Smooth muscle cell (in vitro differentiated cells): Measurements from ENCODE around the gene IMMP2L. TPM values are rescaled to one million over a fixed set of nuclear protein-coding genes. Genes with fewer than 3 reads are reported as not detected.

ENCODE experiments used
- DNase-seq: peaks from one replicate; lab custom pipeline; 2025; ENCODE audit not compliant: unreplicated experiment; lab: John Stamatoyannopoulos, UW
- H2AFZ ChIP-seq: fragments of 200-600 bp; sonication (generic); 2 replicates; pipeline ENCODE4 v1.6.0; 2016; ENCODE audit warnings: antibody characterized with exemption, low read depth, mild to moderate bottlenecking
- H3F3A ChIP-seq: fragments of 200-600 bp; sonication (generic); 2 replicates; pipeline ENCODE4 v1.6.0; 2017; ENCODE audit warnings: antibody characterized with exemption, low read depth
- H3K27ac ChIP-seq: fragments of 200-600 bp; sonication (generic); 2 replicates; pipeline ENCODE4 v1.5.1; 2016; ENCODE audit warnings: low read depth, mild to moderate bottlenecking
- H3K27me3 ChIP-seq: fragments of 200-600 bp; sonication (generic); 2 replicates; pipeline ENCODE4 v1.6.1; 2016; ENCODE audit warnings: low read depth, mild to moderate bottlenecking
- H3K36me3 ChIP-seq: fragments of 200-600 bp; sonication (generic); 2 replicates; pipeline ENCODE4 v1.5.1; 2016; ENCODE audit warnings: low read depth
- H3K4me1 ChIP-seq: fragments of 200-600 bp; sonication (generic); 2 replicates; pipeline ENCODE4 v1.5.1; 2016; ENCODE audit warnings: low read depth
- H3K4me2 ChIP-seq: fragments of 200-600 bp; sonication (generic); 2 replicates; pipeline ENCODE4 v1.6.0; 2016; ENCODE audit warnings: mild to moderate bottlenecking
- H3K4me3 ChIP-seq: fragments of 200-600 bp; sonication (generic); 2 replicates; pipeline ENCODE4 v1.5.1; 2016; ENCODE audit warnings: mild to moderate bottlenecking
- H3K79me2 ChIP-seq: fragments of 200-600 bp; sonication (generic); 2 replicates; pipeline ENCODE4 v1.6.0; 2016; ENCODE audit warnings: low read depth, mild to moderate bottlenecking
- H3K9ac ChIP-seq: fragments of 200-600 bp; sonication (generic); 2 replicates; pipeline ENCODE4 v1.6.0; 2016; ENCODE audit warnings: low read depth
- H3K9me3 ChIP-seq: fragments of 200-600 bp; sonication (generic); replicated peaks from 2 replicates; pipeline ENCODE4 v1.5.1; 2016; ENCODE audit warnings: low read depth
- H4K20me1 ChIP-seq: fragments of 200-600 bp; sonication (generic); 2 replicates; pipeline ENCODE4 v1.6.0; 2016; ENCODE audit warnings: low read depth
- CTCF ChIP-seq: fragments of 200-600 bp; sonication (generic); IDR thresholded peaks from 2 replicates; pipeline ENCODE4 v1.5.1; 2017; ENCODE audit warnings: borderline replicate concordance, mild to moderate bottlenecking, antibody characterized with exemption; ENCODE audit not compliant: insufficient read depth, poor library complexity, severe bottlenecking
- WGBS: methylation state at CpG from one replicate; pipeline ENCODE4 v1.1.7; 2016; ENCODE audit warnings: low lambda C conversion rate; 5-methylcytosine and 5-hydroxymethylcytosine counted together
- polyA plus RNA-seq: library from polyadenylated mRNA; unstranded; fragments of >200 nt; fragmentation: Nextera tagmentation; extraction: Ambion mirVana; gene quantifications from 2 replicates; pipeline ENCODE4 v1.2.1, GENCODE V29; 2016
- total RNA-seq: library from RNA; depleted of rRNA; stranded (reverse); fragments of >200 nt; gene quantifications from 2 replicates; pipeline ENCODE4 v1.2.3, GENCODE V29; 2014

IMMP2L gene
- total and polyA plus RNA-seq, 2 experiments from 2014 or later, result 10.9 to 11.1 TPM

- H3K4me3 ChIP-seq, result no peak overlapping the region
- WGBS, result 18% methylated on average over 1 of the region's 1 CpG
- H3K27ac ChIP-seq, result no peak overlapping the region
- TF ChIP-seq CTCF, result no peak
- H3K9ac ChIP-seq, result no peak overlapping the region
- H2AFZ ChIP-seq, result no peak overlapping the region
- DNase-seq, result no peak
- no peaks in the 10 kb centered on the region for H3K79me2 ChIP-seq
- H4K20me1 ChIP-seq, result no peaks in the 10 kb centered on the region
- no peaks in the 10 kb centered on the region for H3K27me3 ChIP-seq
- no peaks in the 10 kb centered on the region for H3K9me3 ChIP-seq
- H3K36me3 ChIP-seq, result no peaks in the 10 kb centered on the region
- no peaks in the 10 kb centered on the region for H3F3A ChIP-seq
- peaks cover 5% of the 10 kb centered on the region for H3K4me1 ChIP-seq
- H3K4me2 ChIP-seq, result no peak overlapping the region
Observed at GRCh38 chr7:110877016-110877415, 685.3 kb downstream of the IMMP2L start.

GRCh38 chr7:110875346-110875745, 686.9 kb downstream of the IMMP2L start:
- Histone ChIP-seq H3K4me2 (no peak overlapping the region), H3K36me3 (no peaks in the 10 kb centered on the region), H3K9me3 (no peaks in the 10 kb centered on the region), H3K27ac (no peak overlapping the region), H3K79me2 (no peaks in the 10 kb centered on the region), H2AFZ (no peak overlapping the region), H3F3A (no peaks in the 10 kb centered on the region), H4K20me1 (no peaks in the 10 kb centered on the region), H3K4me3 (no peak overlapping the region), H3K27me3 (no peaks in the 10 kb centered on the region), H3K4me1 (peaks cover 5% of the 10 kb centered on the region), H3K9ac (no peak overlapping the region)
- WGBS, result 69% methylated on average over 1 of the region's 1 CpG
- TF ChIP-seq CTCF, result no peak
- no peak for DNase-seq

GRCh38 chr7:110871856-110872255, 690.4 kb downstream of the IMMP2L start:
- no peaks in the 10 kb centered on the region for H4K20me1 ChIP-seq
- 61% methylated on average over 1 of the region's 1 CpG for WGBS
- no peak overlapping the region for H3K4me2 ChIP-seq
- no peak overlapping the region for H3K4me3 ChIP-seq
- no peak overlapping the region for H2AFZ ChIP-seq
- H3K36me3 ChIP-seq, result no peaks in the 10 kb centered on the region
- no peaks in the 10 kb centered on the region for H3F3A ChIP-seq
- H3K4me1 ChIP-seq, result peaks cover 5% of the 10 kb centered on the region
- DNase-seq, result no peak
- H3K79me2 ChIP-seq, result no peaks in the 10 kb centered on the region
- H3K9ac ChIP-seq, result no peak overlapping the region
- H3K27me3 ChIP-seq, result no peaks in the 10 kb centered on the region
- H3K27ac ChIP-seq, result no peak overlapping the region
- TF ChIP-seq CTCF, result no peak
- H3K9me3 ChIP-seq, result no peaks in the 10 kb centered on the region

- H2AFZ ChIP-seq, result no peak overlapping the region
- TF ChIP-seq CTCF, result no peak
- WGBS, result 74% methylated on average over 6 of the region's 6 CpGs
- H3K9me3 ChIP-seq, result no peaks in the 10 kb centered on the region
- H3K9ac ChIP-seq, result no peak overlapping the region
- no peaks in the 10 kb centered on the region for H3K36me3 ChIP-seq
- H3K4me1 ChIP-seq, result peaks cover 5% of the 10 kb centered on the region
- no peaks in the 10 kb centered on the region for H3K27me3 ChIP-seq
- no peak overlapping the region for H3K4me3 ChIP-seq
- H4K20me1 ChIP-seq, result no peaks in the 10 kb centered on the region
- H3K4me2 ChIP-seq, result no peak overlapping the region
- DNase-seq, result no peak
- no peak overlapping the region for H3K27ac ChIP-seq
- H3F3A ChIP-seq, result no peaks in the 10 kb centered on the region
- H3K79me2 ChIP-seq, result no peaks in the 10 kb centered on the region
Observed at GRCh38 chr7:110870926-110871325, 691.4 kb downstream of the IMMP2L start.
